Transverse colon (tissue), 4 donors: Measurements from ENCODE around the gene GHRH. TPM values are rescaled to one million over a fixed set of nuclear protein-coding genes. Genes with fewer than 3 reads are reported as not detected.

Experiments
- DNase-seq: peaks from one replicate; pipeline ENCODE4 v3.0.0-alpha.2; 2019
- H3K27ac ChIP-seq, 4 donors: fragments of 200-600 bp; sonication (generic); 2 replicates each; pipeline ENCODE4 v1.5.1; 2016 to 2018; ENCODE audit warnings: inconsistent platforms in 4 of 4
- H3K27me3 ChIP-seq: fragments of 200-600 bp; sonication (generic); 2 replicates; pipeline ENCODE4 v1.5.1; 2017; ENCODE audit warnings: inconsistent platforms
- H3K36me3 ChIP-seq, 4 donors: fragments of 200-600 bp; sonication (generic); 2 replicates each; pipeline ENCODE4 v1.5.1; 2017 to 2019; ENCODE audit warnings: inconsistent platforms in 4 of 4
- H3K4me1 ChIP-seq, 4 donors: fragments of 200-600 bp; sonication (generic); 2 replicates each; pipeline ENCODE4 v1.5.1; 2017 to 2020; ENCODE audit warnings: inconsistent platforms in 4 of 4
- H3K4me3 ChIP-seq, 4 donors: fragments of 200-600 bp; sonication (generic); 1 replicate in 1 of 4; 2 replicates in 3 of 4; pipeline versions ENCODE4 v1.5.1 to v1.6.1; 2017 to 2019; ENCODE audit warnings: inconsistent platforms in 4 of 4
- H3K9me3 ChIP-seq, 2 donors: fragments of 200-600 bp; sonication (generic); 2 replicates each; pipeline ENCODE4 v1.5.1; 2017 to 2019; ENCODE audit warnings: inconsistent platforms in 2 of 2
- CTCF ChIP-seq, 5 experiments: fragments of 200-600 bp in 3 of 5; fragments of 450-650 bp in 2 of 5; sonication (generic) in 3 of 5; IDR thresholded peaks; 1 replicate in 2 of 5; 2 replicates in 3 of 5; pipeline ENCODE4 v1.5.1; 2016 to 2017; ENCODE audit warnings: antibody characterized with exemption in 5 of 5, inconsistent platforms in 3 of 5, mild to moderate bottlenecking in 2 of 5, moderate library complexity in 1 of 5
- EP300 ChIP-seq: sonication (generic); formaldehyde crosslinking; IDR thresholded peaks from one replicate; pipeline ENCODE4 v1.6.1; 2017; ENCODE audit warnings: antibody characterized with exemption, low read depth
- POLR2A ChIP-seq: fragments of 450-650 bp; IDR thresholded peaks from one replicate; pipeline ENCODE4 v1.6.1; 2016; ENCODE audit warnings: antibody characterized with exemption, mild to moderate bottlenecking, moderate library complexity
- POLR2AphosphoS5 ChIP-seq, 3 donors: sonication (generic); formaldehyde crosslinking; IDR thresholded peaks; one replicate each; pipeline ENCODE4 v1.6.1; 2016; ENCODE audit warnings: antibody characterized with exemption in 3 of 3
- WGBS, 2 donors: methylation state at CpG; one replicate each; pipeline ENCODE4 v1.1.5; 2018; ENCODE audit warnings: low coverage in 1 of 2; 5-methylcytosine and 5-hydroxymethylcytosine counted together
- in situ Hi-C, 4 donors: fragments of 200-750 bp; cut with MboI; loops; one replicate each; pipeline versions ENCODE4 v1.15.0 to v1.15.1; 2017; ENCODE audit warnings: low sequenced_read_pairs in 3 of 4, low pct_ligation_motif_present in 1 of 4, low pct_unique_long_range_greater_than_20kb in 1 of 4
- intact Hi-C: fragments of 100-400 bp; cut with DNase I; formaldehyde crosslinking; loops from one replicate; pipeline ENCODE4 v1.15.1; 2023; ENCODE audit warnings: low total_unique reads
- total RNA-seq, 4 donors: library from RNA; depleted of rRNA; stranded (reverse); fragments of >200 nt; gene quantifications; one replicate each; pipeline ENCODE4 v1.1.0, GENCODE V29; 2016

GHRH gene
- total RNA-seq, 4 donors from 2014 or later, result not detected

DNA sequence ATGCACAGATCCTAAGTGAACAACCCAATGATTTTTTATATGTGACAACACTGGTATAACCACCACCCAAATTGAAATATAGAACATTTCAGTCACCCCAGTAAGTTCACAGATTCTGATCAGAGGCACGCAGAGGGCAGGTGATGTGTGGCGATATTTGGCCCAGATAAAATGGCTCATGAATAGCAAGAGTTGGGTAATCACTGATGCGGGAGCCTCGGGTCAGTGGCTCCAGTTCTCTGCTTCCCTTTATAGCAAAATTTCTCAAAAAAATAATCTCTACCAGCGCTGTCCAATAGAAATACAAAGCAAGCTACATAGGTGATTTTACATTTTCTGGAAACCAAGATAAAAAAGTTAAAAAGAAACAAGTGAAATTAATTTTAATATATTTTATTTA is 14.9 kb downstream of the GHRH start:
- H3K36me3 ChIP-seq, result peaks cover 0 to 9% (median 4%) of the 10 kb centered on the region in 4 donors
- H3K9me3 ChIP-seq, result no peaks in the 10 kb centered on the region
- in situ Hi-C loops, result no loop called here
- WGBS, 2 donors, result 91 to 93% methylated on average over 5 of the region's 5 CpGs
- H3K4me3 ChIP-seq, result no peak overlapping the region
- TF ChIP-seq EP300, result no peak
- TF ChIP-seq POLR2A, result no peak
- TF ChIP-seq CTCF (IDR thresholded peaks at IDR 0.05), result no peak
- no peak for TF ChIP-seq POLR2AphosphoS5 (IDR thresholded peaks at IDR 0.05)
- no peak for DNase-seq
- no peaks in the 10 kb centered on the region for H3K27me3 ChIP-seq
- no peak overlapping the region for H3K27ac ChIP-seq
- H3K4me1 ChIP-seq, result peaks cover 0 to 3% (median 0%) of the 10 kb centered on the region in 4 donors
- intact Hi-C loops, result no loop called here

GRCh38 chr20:37245216-37246150 is 16.1 kb downstream of the GHRH start:
- intact Hi-C loops (no loop called here), in situ Hi-C loops (no loop called here)
- TF ChIP-seq POLR2A (no peak), EP300 (no peak), CTCF (IDR thresholded peaks at IDR 0.05) (no peak)
- no peaks in the 10 kb centered on the region for H3K27me3 ChIP-seq
- no peak for DNase-seq
- WGBS, 2 donors, result 81 to 86% methylated on average over 11 to 25 of the region's 25 CpGs
- H3K36me3 ChIP-seq, result peaks cover 0 to 19% (median 9%) of the 10 kb centered on the region in 4 donors
- H3K9me3 ChIP-seq, result no peaks in the 10 kb centered on the region
- no peak overlapping the region for H3K27ac ChIP-seq
- peaks cover 0 to 3% (median 0%) of the 10 kb centered on the region in 4 donors for H3K4me1 ChIP-seq
- no peak overlapping the region for H3K4me3 ChIP-seq

DNA sequence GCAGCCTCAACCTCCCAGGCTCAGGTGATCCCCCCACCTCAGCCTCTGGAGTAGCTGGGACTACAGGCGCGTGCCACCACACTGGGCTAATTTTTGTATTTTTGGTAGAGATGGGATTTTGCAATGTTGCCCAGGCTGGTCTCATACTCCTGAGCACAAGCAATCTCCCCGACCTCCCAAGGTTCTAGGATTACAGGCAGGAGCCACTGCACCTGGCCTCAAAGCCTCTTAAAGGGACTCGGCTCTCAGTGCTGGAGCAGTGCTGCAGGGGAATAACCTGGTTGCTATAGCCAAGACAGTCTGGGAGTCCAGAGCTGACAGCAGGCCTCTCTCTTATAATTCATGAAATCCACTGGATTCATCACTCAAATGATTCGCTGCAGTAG is 17.0 kb downstream of the GHRH start:
- 80% methylated on average over 5 of the region's 5 CpGs; no CpG with 5 or more reads in 1 of the 2 donors for WGBS, 2 donors
- Histone ChIP-seq H3K4me3 (no peak overlapping the region), H3K36me3 (peaks cover 0 to 23% (median 11%) of the 10 kb centered on the region in 4 donors), H3K9me3 (no peaks in the 10 kb centered on the region), H3K27ac (no peak overlapping the region), H3K27me3 (no peaks in the 10 kb centered on the region), H3K4me1 (peaks cover 0 to 4% (median 0%) of the 10 kb centered on the region in 4 donors)
- DNase-seq, result no peak
- TF ChIP-seq CTCF (IDR thresholded peaks at IDR 0.05) (no peak), POLR2AphosphoS5 (IDR thresholded peaks at IDR 0.05) (no peak), EP300 (no peak), POLR2A (no peak)
- intact Hi-C loops (no loop called here), in situ Hi-C loops (no loop called here)

DNA sequence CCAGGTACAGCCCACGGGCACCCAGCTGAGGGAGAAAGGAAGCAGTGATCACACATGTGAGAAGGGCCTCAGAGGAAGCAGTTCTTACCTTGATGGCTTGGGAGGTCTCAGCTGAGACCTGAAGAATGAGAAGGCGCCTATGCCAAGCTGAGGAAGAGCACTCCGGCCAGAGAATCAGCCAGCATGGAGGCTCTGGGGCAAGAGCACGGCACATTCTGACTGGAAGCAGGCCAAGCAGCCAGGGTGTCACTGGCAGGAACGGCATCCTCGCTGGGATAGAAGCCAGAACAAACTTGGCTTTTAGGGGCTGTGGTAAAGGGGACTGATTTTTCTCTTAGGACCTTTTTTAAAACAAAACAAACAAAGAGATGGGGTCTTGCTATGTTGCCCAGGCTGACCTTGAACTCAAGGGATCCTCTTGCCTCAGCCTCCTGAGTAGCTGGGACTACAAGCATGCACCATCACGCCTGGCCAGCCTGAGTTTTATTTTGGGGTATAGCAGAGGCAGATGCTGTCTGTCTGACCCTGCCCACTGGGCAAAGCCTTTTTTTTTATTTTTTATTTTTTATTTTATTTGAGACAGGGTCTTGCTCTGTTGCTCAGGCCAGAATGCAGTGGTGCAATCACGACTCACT is 17.6 kb downstream of the GHRH start:
- Histone ChIP-seq H3K27me3 (no peaks in the 10 kb centered on the region), H3K36me3 (peaks cover 0 to 23% (median 11%) of the 10 kb centered on the region in 4 donors), H3K9me3 (no peaks in the 10 kb centered on the region), H3K4me1 (peaks cover 0 to 9% (median under 1%) of the 10 kb centered on the region in 4 donors), H3K27ac (no peak overlapping the region), H3K4me3 (no peak overlapping the region)
- in situ Hi-C loops, result no loop called here
- intact Hi-C loops, result loop anchor here (1.0 kb wide), 1 partner anchor 11 kb away; no protein-coding TSS in a partner anchor
- WGBS, 2 donors, result 62 to 74% methylated on average over 5 to 8 of the region's 8 CpGs
- TF ChIP-seq POLR2AphosphoS5 (IDR thresholded peaks at IDR 0.05) (no peak), CTCF (IDR thresholded peaks at IDR 0.05) (no peak), POLR2A (no peak), EP300 (no peak)
- DNase-seq, result no peak
